Endothelial cell of umbilical vein (primary cell): Measurements from ENCODE around the gene SLC30A2. TPM values are rescaled to one million over a fixed set of nuclear protein-coding genes. Genes with fewer than 3 reads are reported as not detected.

Experiments used
- BruUV-seq: library from RNA; stranded (reverse); fragments of 400-500 nt; replicated peaks from 2 replicates; lab custom pipeline; 2021; lab: Mats Ljungman, UMichigan
- CTCF ChIA-PET: fragments of 300-600, 350-600 bp; sonication (Branson Sonifier 250); formaldehyde crosslinking; loops from one replicate; lab custom pipeline; 2021; ENCODE audit warnings: antibody characterized with exemption, inconsistent platforms; lab: Charles Lee
- POLR2A ChIA-PET: fragments of 300-600, 350-600 bp; sonication (Branson Sonifier 250); formaldehyde crosslinking; loops from one replicate; lab custom pipeline; 2021; ENCODE audit warnings: antibody characterized with exemption, inconsistent platforms; lab: Charles Lee
- DNase-seq: peaks from one replicate; pipeline ENCODE4 v3.0.0-alpha.2; 2011; ENCODE audit warnings: low read depth, low spot score
- FAIRE-seq: peaks from 2 replicates; lab custom pipeline; 2011; peaks lifted over from hg19 to GRCh38; lab: Jason Lieb, UNC
- H2AFZ ChIP-seq: 2 replicates; pipeline ENCODE4 v1.6.0; 2012; ENCODE audit warnings: low read depth, low read length, control low read depth, inconsistent platforms
- H3K27ac ChIP-seq: 2 replicates; pipeline ENCODE4 v1.5.1; 2011; ENCODE audit warnings: low read depth, mild to moderate bottlenecking, control low read depth, low read length, moderate library complexity; ENCODE audit not compliant: insufficient read depth
- H3K27me3 ChIP-seq, 2 experiments: 2 replicates each; pipeline versions ENCODE4 v1.6.0 to v1.6.1; 2011; ENCODE audit warnings: low read length in 2 of 2, mixed read lengths in 1 of 2; ENCODE audit not compliant: control insufficient read depth in 2 of 2, insufficient read depth in 2 of 2
- H3K36me3 ChIP-seq, 2 experiments: 2 replicates in 1 of 2; 3 replicates in 1 of 2; pipeline ENCODE4 v1.5.1; 2011; ENCODE audit warnings: low read length in 2 of 2, mild to moderate bottlenecking in 1 of 2, moderate library complexity in 1 of 2; ENCODE audit not compliant: control insufficient read depth in 2 of 2, insufficient read depth in 2 of 2; ENCODE audit errors: extremely low read depth in 1 of 2
- H3K4me1 ChIP-seq: 3 replicates; pipeline ENCODE4 v1.5.1; 2011; ENCODE audit warnings: mild to moderate bottlenecking, low read length; ENCODE audit not compliant: control insufficient read depth, insufficient read depth; ENCODE audit errors: extremely low read depth
- H3K4me2 ChIP-seq: 2 replicates; pipeline ENCODE4 v1.6.1; 2011; ENCODE audit warnings: low read length, control low read depth, mixed read lengths; ENCODE audit not compliant: insufficient read depth
- H3K4me3 ChIP-seq, 3 experiments: fragments of 200-600 bp in 1 of 3; sonication (generic), shearing (Covaris generic) in 1 of 3; replicated peaks in 1 of 3; 2 replicates each; pipeline ENCODE4 v1.5.1; 2011 to 2016; ENCODE audit warnings: control low read depth in 3 of 3, low read length in 3 of 3, mild to moderate bottlenecking in 2 of 3, inconsistent platforms in 1 of 3, low read depth in 1 of 3, moderate library complexity in 1 of 3; ENCODE audit not compliant: insufficient read depth in 1 of 3
- H3K79me2 ChIP-seq: 2 replicates; pipeline ENCODE4 v1.6.0; 2012; ENCODE audit warnings: low read length, inconsistent platforms; ENCODE audit not compliant: control insufficient read depth, insufficient read depth
- H3K9ac ChIP-seq: replicated peaks from 2 replicates; pipeline ENCODE3; 2011; ENCODE audit warnings: low read length, control low read depth; ENCODE audit not compliant: insufficient read depth; ENCODE audit errors: extremely low read depth
- H3K9me1 ChIP-seq: replicated peaks from 3 replicates; pipeline ENCODE4 v1.6.0; 2011; ENCODE audit warnings: mild to moderate bottlenecking, low read length; ENCODE audit not compliant: control insufficient read depth, insufficient read depth; ENCODE audit errors: extremely low read depth
- H3K9me3 ChIP-seq: replicated peaks from 2 replicates; pipeline ENCODE4 v1.5.1; 2012; ENCODE audit warnings: low read length, inconsistent platforms; ENCODE audit not compliant: control insufficient read depth, insufficient read depth
- H4K20me1 ChIP-seq: replicated peaks from 2 replicates; pipeline ENCODE3; 2011; ENCODE audit warnings: mild to moderate bottlenecking, low read length; ENCODE audit not compliant: control insufficient read depth, insufficient read depth; ENCODE audit errors: extremely low read depth
- EZH2 ChIP-seq: IDR thresholded peaks from 2 replicates; pipeline ENCODE4 v1.6.1; 2012; ENCODE audit warnings: borderline replicate concordance, low read depth, mild to moderate bottlenecking, moderate library complexity, low read length, inconsistent platforms; ENCODE audit not compliant: severe bottlenecking
- FOS ChIP-seq: IDR thresholded peaks from 2 replicates; pipeline ENCODE4 v1.6.1; 2011; ENCODE audit warnings: mild to moderate bottlenecking, low read length, moderate library complexity, borderline replicate concordance; ENCODE audit not compliant: insufficient read depth
- GATA2 ChIP-seq: IDR thresholded peaks from 2 replicates; pipeline ENCODE4 v1.7.0; 2011; ENCODE audit warnings: low read depth, mild to moderate bottlenecking, moderate library complexity, mixed read lengths, low read length; ENCODE audit not compliant: insufficient read length, insufficient read depth
- MYC ChIP-seq: IDR thresholded peaks from one replicate; pipeline ENCODE4 v1.6.1; 2011; ENCODE audit warnings: mild to moderate bottlenecking, low read depth, low read length
- POLR2A ChIP-seq: IDR thresholded peaks from 2 replicates; pipeline ENCODE4 v1.6.1; 2012; ENCODE audit warnings: low read depth, mild to moderate bottlenecking, control low read depth, low read length
- POLR2AphosphoS5 ChIP-seq: IDR thresholded peaks from 2 replicates; pipeline ENCODE4 v1.6.1; 2012; ENCODE audit warnings: low read depth, mild to moderate bottlenecking, control low read depth, low read length, moderate library complexity; ENCODE audit not compliant: insufficient read depth
- dilution Hi-C: fragments of 300-500 bp; cut with MboI; formaldehyde crosslinking; loops from one replicate; pipeline ENCODE4 v1.15.0; 2019; ENCODE audit warnings: low sequenced_read_pairs; ENCODE audit not compliant: extremely low pct_ligation_motif_present
- intact Hi-C: fragments of 100-400 bp; cut with micrococcal nuclease; formaldehyde crosslinking; loops from one replicate; pipeline ENCODE4 v1.10.0; 2022
- polyA plus RNA-seq, 4 experiments: library from polyadenylated mRNA; depleted of rRNA in 3 of 4; stranded (reverse) in 3 of 4; unstranded in 1 of 4; fragments of >200 nt; gene quantifications; 2 replicates each; pipeline versions ENCODE4 v1.2.1 to v1.2.3, GENCODE V29; 2011 to 2012; ENCODE audit warnings: missing spikeins in 1 of 4
- total RNA-seq: library from RNA; stranded (reverse); gene quantifications from 2 replicates; pipeline ENCODE4 v1.2.3, GENCODE V29; 2021
- TF ChIP-seq, protein P1 (sequence below), 2 donors: IDR thresholded peaks; 1 replicate in 1 of 2; 2 replicates in 1 of 2; pipeline ENCODE4 v1.5.1; 2011; ENCODE audit warnings: low read length in 2 of 2, mild to moderate bottlenecking in 2 of 2, moderate library complexity in 2 of 2, control low read depth in 1 of 2, inconsistent platforms in 1 of 2, low read depth in 1 of 2; ENCODE audit not compliant: insufficient read depth in 1 of 2; ENCODE audit errors: extremely low read depth in 1 of 2

Gene SLC30A2
- total and polyA plus RNA-seq, 2 donors (not counting 3 experiments of a cell fraction or from before 2014, with no cell fraction given) = not detected

DNA sequence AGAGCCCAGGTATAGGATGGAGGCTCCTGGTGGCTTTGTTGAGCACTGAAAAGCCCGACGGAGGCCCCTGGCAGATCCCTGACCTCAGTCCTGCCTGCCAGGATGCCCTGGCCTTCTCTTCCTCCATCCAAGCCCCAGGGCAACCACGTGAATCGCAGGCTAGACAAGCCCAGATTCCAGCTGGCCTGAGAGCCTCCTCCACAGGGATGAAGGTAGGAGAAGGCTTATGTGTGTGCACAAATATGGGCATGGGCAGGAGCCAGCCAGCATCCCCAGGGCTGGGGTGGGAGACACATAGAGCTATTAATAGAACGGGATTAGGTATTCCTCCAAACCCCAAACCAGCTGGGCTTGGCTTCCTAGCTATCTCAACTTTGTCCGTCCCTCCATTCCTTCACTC is 28.3 kb downstream of the SLC30A2 start:
- TF ChIP-seq POLR2AphosphoS5 (no peak), POLR2A (no peak), FOS (no peak), MYC (no peak), GATA2 (no peak), EZH2 (no peak)
- TF ChIP-seq, protein P1, sequence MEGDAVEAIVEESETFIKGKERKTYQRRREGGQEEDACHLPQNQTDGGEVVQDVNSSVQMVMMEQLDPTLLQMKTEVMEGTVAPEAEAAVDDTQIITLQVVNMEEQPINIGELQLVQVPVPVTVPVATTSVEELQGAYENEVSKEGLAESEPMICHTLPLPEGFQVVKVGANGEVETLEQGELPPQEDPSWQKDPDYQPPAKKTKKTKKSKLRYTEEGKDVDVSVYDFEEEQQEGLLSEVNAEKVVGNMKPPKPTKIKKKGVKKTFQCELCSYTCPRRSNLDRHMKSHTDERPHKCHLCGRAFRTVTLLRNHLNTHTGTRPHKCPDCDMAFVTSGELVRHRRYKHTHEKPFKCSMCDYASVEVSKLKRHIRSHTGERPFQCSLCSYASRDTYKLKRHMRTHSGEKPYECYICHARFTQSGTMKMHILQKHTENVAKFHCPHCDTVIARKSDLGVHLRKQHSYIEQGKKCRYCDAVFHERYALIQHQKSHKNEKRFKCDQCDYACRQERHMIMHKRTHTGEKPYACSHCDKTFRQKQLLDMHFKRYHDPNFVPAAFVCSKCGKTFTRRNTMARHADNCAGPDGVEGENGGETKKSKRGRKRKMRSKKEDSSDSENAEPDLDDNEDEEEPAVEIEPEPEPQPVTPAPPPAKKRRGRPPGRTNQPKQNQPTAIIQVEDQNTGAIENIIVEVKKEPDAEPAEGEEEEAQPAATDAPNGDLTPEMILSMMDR (IDR thresholded peaks at IDR 0.05; ENCODE audit: extremely low read depth in 1 of 2, insufficient read depth in 1 of 2, low read depth in 1 of 2, low read length in 2 of 2) = no peak
- FAIRE-seq (no peak), DNase-seq (no peak)
- Histone ChIP-seq H3K36me3 (no peaks in the 10 kb centered on the region), H4K20me1 (no peaks in the 10 kb centered on the region), H3K27me3 (peaks cover 2 to 4% of the 10 kb centered on the region in 2 experiments), H3K4me1 (no peaks in the 10 kb centered on the region), H3K4me2 (no peak overlapping the region), H3K27ac (no peak overlapping the region), H3K9me3 (no peaks in the 10 kb centered on the region), H3K9ac (no peak overlapping the region), H3K9me1 (no peaks in the 10 kb centered on the region), H3K4me3 (no peak overlapping the region), H3K79me2 (no peaks in the 10 kb centered on the region), H2AFZ (no peak overlapping the region)
- dilution Hi-C loops (no loop called here), intact Hi-C loops (no loop called here)
- CTCF ChIA-PET = interaction anchor here (1.5 to 1.6 kb wide), 2 partner anchors 20 to 400 kb away, joined by 3 to 5 read pairs; partner anchors contain the start of gene PAFAH2
- POLR2A ChIA-PET = no interaction called here
- BruUV-seq = no TSS peak
